HG03280 (cell line): Measurements from ENCODE around the gene MS4A15.
A peak's percentile ranks its signal among the peaks of the same experiment; 100 is the strongest.

ENCODE experiments used
- ATAC-seq: cut with Tn5 transposase; IDR thresholded peaks from one replicate; pipeline ENCODE4 v1.9.1; 2021; ENCODE audit warnings: mild to moderate bottlenecking, moderate library complexity; ENCODE audit not compliant: unreplicated experiment

MS4A15 gene

DNA sequence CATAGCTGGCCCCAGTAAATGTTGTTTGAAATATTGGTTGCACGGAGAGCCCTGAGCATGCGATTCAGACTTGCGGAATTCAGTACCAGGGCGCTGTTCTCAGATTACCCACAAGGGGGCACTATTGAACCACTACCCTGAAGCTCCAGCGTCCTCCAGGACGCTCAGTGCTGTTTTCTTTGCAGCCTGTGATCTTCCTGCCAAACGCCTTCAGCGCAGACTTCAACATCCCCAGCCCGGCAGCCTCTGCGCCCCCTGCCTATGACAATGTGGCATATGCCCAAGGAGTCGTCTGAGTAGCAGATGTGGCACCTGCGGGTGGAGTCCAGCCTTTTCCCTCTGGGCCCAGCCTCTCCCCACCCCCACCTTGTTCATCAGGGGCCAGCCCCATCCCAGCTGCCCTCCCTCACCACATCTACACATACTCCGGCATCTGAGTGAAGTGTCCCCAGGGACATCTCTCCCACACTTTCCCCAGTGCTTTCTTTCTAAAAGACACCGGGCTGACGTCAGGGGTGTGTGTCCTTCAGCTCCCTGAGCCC is 18.8 kb downstream of the MS4A15 start:
- peak; percentile 77 for ATAC-seq

DNA sequence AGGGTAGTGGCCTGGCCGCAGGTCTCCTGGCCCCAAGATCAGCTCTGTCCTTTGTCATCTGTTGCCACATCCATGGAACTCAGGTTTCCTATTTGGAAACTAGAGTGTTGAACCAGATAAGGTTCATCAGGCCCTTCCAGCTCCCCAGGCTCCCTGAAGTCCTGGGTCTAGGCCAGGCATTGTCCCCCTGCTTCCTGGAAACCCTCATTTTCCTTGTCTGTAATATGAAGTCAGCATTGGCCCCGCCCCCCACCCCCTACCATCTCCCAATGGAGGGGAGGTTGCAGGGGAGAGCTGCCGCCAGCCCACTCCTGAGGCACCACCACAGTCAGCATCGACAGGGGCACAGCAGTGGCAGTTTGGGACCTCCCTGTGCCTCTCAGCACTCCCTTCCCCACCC is 19.5 kb downstream of the MS4A15 start:
- ATAC-seq: no peak

DNA sequence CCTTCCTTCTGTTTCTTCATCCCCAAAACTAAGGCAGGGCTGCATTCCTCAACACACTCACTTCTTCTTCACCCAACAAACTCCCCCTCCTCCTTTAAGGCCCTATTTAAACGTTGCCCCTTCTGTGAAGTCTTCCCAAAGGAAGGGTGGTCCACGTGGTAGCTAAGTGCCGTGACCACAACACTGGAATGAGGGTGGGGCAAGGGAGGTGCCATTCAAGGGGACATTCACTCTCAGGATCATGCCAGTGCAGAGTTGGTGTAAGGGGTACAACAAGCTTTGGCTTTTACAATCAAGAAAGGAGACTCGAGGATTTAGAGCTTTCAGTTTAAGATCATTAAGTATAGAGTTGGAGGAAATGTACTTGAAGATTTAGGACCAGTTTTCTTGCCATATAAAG is 20.4 kb downstream of the MS4A15 start:
- no peak for ATAC-seq

DNA sequence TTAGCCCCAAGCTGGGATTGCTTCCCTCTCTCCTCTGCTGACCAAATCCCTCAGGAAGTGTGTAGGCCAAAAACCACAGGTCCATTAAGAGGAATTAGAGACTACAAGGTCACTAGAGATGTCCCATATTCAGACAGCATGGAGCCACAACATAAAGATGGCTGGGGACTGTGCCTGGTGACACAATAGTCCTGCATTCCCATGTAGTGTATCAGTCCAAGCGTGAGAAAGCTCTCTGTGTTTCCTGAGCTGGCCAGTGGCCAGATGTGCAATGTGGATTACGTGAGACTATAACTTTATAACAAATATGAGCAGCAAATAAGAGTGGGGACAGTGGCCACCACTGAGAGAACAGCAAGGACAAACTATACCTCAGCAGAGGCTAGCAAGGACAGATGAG is 20.9 kb downstream of the MS4A15 start:
- no peak for ATAC-seq

DNA sequence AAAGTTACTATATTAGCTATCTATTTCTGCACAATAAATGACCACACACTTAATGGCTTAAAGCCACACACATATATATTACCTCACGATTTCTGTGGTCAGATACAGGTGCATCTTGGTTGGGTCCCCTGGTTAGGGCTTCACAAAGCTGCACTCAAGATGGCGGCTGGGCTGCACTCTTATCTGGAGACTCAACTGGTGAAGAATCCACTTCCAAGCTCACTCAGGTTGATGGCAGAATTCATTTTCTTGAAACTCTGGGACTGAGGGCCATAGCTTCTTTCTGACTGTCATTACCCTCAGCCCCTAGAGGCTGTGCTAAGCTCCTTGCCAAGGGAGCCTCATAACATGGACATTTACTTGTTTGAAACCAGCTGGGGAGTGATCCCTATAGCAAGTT is 23.4 kb downstream of the MS4A15 start:
- no peak for ATAC-seq

DNA sequence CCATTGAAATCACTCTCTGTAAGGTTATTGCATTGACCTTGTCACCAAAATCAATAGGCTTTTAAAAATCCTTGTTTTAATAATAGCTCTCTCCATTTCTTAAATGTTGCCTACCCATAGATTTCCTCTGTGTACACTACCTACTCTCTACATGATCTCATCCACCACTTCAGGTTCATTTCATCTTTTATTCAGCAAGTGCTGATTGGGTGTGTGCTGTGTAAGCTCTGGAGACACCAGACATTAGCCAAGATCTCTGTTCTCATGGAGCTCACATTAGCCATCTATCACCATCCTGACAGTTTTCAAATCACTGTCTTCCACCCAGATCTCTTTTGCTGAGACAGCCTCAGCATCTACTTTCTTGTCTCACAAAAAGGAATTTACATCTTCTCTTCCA is 24.1 kb downstream of the MS4A15 start:
- ATAC-seq: no peak

DNA sequence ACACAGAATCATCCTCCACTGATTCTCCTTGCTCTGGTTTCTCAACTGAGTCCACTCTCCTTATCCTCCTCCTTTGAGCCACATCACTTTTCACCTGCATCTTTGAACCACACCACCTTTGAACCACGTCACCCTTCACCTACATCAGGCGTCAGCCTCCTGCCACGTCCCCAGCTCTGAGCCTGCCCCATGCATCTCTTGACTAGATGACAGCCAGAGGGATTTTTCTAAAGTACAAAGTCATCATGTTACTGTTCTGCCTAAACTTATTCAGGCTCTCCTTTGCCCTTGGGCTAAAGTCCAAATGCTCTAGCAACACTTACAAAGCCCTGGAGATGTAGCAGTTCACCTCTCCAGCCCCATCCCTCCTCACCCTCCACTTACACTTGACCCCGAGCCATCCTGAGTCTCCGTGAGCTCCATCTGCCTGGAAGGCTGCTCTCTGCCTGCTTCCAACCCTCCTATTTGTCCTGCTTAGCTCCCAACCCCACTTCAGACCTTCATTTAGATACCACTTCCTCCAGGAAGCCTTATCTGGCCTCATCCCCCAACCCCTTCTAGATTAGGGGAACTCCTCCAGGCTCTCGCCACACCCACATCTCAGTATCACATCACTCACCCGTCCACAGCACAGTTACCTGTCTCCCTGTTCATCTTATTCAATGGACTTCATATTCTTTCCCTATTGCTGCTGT is 24.8 kb downstream of the MS4A15 start:
- no peak for ATAC-seq

DNA sequence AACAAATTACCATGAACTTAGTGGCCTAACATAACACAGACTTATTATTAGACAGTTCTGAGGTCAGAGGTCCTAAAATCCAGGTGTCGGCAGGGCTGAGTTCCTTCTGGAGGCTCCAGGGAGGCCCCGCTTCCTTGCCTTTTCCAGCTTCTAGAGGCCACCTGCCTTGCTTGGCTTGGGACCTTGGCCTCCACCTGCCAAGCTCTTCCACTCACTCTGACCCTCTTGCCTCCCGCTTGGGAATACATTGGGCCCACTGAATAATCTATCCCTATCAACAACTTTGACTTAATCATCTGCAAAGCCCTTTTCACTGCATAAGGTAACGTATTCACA is 25.3 kb downstream of the MS4A15 start:
- no peak for ATAC-seq

DNA sequence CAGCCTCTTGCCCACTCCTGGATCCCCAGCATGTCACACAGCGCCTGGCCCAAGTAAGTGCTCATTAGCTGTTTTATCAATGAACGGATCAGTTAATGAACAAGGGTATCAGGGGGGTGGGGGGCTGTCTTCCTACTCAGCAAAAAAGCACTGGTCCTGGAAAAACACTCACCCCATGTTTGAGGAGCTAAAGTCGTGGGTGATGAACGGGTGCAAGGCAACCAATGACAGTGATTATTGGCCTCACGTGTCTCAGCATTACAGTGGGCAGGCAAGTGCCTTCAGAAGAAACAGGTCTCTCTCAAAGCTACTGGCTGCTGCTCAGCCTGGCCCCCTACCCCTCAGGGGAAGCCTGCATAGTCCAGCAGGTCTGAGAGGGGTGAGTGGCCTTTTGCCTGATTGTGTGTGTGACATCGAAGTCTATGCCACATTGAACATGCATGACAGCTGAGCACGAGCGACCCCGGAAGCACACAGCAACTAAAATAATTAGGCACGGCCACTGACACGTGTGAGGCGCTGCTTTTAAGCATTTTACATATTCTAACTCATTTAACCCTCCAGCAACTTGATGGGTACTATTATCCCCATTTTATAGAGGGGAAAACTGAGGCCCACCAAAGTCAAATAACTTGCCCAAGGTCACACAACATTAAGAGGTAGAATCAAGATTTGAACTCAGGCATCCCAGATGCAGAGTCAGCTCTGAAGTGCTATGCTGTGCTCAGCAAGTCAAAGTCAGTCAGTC is 25.9 kb downstream of the MS4A15 start:
- no peak for ATAC-seq

DNA sequence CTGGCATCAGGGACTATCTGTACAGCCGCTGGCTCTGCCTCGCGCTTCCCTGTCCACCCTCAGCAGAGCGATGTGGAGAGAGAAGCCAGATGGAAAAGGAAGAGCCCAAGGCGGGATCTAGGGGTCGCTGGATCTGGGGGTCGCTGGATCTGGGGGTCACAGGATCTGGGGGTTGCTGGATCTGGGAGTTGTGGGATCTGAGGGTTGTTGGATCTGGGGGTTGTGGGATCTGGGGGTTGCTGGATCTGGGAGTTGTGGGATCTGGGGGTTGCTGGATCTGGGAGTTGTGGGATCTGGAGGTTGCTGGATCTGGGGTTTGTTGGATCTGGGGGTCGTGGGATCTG is 26.4 kb downstream of the MS4A15 start:
- no peak for ATAC-seq

DNA sequence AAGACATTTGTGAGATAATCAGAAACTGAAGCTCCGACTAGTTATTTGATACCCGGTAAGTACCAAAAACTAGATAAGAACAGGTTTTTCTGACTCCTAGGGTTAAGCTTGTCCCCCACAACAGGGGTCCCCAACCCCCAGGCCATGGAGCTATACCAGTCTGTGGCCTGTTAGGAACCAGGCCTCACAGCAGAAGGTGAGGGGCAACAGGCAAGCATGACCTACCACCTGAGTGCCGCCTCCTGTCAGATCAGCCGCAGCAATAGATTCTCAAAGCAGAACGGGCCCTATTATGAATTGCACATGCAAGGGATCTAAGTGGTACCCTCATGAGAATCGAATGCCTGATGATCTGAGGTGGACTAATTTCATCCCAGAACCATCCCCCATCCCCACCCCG is 27.2 kb downstream of the MS4A15 start:
- ATAC-seq: no peak

DNA sequence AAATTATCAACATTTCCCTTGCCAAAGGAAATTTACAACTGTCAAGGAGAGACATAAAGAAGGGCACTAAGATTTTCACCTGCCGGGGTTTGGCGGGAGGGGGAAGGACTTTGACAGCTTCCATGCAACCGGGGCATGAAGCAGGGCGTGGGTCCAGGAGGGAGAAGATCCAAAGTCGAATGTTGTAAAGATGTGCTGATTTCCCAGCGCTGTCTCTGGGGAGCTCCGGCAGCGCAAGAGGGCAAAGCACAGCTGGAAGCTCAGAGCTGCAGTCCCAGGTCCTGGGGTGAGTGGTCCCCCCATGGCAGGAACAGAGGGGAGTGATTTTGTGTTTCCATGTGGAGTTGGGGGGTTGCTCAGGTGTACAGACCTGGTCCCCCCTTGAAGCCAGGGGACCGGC is 28.5 kb downstream of the MS4A15 start, which contains the start of gene MS4A10:
TSS of gene MS4A10 (plus strand) at position 198 of the 400 bp plus-strand sequence. CDS start 5,003 bp downstream, outside the sequence.
- ATAC-seq: no peak

DNA sequence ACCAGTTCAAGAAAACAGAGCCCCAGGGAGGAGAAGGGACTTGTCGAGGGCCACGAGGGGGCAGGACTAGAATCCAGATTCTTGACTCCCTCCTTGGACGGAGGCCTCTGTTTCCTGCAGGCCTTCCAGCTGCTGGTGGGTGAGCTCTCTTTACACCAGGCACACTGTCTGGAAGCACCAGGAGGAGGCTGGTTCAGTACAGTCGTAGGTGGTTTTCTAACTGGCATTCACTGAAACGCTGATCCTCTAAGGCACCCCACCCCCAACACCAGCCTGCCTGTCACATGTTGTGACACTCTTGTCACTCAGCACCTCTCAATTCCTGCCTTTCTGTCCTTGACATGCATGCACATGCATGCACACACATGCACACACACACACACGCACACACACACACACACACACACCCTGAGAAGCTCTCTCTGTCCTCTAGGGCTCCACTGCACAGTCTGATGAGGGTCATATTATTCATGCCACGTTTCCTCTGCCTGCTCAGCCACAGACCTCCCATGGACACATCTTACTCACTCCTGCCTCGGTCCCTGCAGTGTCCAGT is 29.2 kb downstream of the MS4A15 start:
- ATAC-seq: no peak

DNA sequence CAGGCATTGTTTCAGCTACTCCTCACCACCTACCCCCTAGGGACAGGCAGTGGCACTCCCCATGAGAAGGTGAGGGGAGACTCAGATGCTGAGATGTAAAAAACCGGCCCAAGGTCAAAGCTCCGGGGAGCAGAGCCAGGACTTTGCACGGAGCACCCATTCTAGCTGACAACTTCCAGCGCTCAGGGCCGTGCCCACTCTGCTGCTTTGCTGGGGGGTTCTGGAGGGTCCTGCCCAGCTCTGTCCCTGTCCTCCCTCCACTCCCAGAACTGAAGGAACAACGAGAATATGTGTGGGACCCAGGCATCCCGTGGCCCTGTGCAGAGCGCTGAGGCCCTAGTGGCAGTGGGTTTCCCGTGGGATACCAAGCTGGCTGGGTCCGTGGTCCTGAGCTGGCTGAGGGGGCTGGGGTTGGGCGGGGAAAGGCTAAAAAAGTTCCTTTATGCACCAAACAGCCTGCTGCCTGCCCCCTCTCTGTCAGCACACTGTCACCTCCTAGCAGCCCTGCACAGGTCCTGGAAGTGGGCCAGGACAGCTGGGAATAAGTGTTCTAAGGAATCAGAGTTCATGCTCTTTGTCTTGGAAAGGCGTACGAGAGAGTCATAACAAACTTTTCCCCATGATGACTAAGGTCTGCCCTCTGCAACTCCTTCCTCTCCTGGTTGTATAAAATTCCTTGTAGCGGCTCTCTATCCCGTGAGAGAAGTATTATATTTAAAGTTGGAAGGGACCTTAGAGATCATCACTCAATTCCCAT is 30.3 kb downstream of the MS4A15 start:
- no peak for ATAC-seq

DNA sequence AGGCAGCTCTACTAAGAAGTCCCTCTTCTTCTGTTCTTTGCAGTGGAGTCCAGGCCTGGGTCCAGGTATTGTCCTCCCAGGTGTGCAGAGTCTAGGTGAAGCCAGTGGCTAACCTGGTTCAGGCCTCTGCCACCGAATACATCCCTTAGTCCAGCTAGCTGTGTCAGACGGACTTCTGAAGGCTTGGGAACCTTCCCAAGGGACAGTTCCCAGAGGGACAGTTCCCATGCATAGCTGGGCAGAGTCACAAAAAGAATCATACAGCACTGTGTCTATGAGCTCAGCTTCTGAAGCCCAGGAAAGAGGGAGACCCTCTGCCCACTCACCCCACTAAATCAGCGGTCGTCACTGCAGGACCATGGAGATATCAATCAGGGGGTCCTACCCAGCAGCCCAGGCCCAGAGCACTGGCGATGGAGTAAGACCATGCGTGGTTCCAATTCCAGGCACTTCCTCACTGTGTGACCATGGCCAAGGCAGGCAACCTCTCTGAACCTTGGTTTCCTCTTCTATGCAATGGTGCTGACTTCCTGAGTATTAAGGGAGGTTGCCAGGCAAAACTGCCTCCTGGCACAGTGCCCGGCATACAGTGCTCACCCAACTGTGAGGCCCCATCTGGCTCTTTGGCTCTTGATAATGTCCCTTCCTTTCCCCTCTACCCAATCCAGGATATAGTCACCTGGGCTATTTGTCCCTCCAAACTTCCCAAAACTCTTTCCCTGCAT is 31.9 kb downstream of the MS4A15 start:
- no peak for ATAC-seq

DNA sequence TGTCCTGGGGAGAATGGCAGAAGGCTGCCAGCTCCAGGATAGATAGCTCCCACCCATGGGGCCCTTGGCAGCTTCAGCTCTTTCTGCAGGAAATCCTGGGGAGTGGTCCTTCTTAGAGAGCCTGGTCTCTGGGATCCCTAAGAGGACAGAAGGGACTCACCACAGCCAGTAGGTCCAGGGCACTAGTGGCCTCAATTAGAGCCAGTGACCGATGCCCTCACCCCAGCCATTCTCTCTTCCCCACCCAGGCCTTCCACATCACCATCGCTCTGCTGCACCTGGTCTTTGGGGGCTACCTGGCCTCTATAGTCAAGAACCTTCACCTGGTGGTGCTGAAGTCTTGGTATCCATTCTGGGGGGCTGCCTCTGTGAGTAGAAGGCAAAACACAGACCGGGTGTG is 34.1 kb downstream of the MS4A15 start:
- ATAC-seq: no peak

DNA sequence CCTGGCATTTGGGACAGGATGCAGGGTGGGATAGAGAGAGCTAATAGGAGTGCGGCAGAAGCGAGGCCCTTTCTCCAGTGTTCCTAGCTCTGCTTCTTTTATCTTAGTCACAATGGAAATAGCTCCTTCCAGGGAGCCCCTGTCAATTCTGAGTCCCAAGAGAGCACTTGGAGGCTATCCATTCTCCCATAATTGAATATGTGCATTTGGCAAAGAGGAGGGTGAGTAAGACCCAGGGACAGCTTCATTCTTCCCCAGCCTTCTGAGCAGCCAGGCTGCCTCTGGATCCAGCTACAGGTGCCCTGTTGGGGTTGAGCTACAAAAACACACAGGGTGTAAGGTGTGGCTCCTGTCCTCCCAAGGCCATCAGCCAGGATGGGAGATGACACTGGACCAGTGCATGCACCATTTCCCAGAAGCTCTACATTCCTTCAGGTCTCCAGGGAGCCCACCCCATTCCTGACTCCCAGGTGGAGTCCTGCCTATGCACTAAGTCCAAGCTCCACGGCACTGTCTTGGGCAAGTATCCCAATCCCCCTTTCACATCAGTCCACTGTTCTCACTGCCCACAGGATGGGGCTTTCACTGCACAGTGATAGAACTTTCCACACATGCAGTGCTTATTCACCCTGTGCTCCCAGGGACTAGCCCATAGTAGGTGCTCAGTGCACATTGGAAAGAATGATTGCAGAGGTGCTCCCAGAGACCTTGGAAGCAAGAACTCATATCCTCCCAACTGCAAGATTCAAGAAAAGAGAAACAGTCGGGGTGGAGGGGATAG is 34.7 kb downstream of the MS4A15 start:
- no peak for ATAC-seq

DNA sequence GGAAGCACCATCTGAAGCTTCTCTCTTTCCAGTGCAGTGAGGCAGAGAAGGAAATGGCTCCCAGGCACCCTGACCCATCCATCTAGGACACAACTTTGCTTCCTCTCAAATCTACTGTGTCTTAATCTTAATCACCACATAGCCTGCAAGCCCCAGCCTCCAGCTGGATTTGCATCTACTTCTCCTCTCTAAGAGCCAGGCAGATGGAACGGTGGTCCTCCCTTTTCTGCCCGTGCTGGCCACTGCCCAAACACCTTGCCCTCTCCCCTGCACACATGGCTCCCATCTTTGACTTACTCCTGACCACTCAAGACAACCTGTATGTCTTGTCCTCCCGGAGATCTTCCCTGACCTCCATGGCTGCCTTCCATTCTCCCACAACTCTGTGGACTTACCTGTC is 35.9 kb downstream of the MS4A15 start:
- no peak for ATAC-seq

DNA sequence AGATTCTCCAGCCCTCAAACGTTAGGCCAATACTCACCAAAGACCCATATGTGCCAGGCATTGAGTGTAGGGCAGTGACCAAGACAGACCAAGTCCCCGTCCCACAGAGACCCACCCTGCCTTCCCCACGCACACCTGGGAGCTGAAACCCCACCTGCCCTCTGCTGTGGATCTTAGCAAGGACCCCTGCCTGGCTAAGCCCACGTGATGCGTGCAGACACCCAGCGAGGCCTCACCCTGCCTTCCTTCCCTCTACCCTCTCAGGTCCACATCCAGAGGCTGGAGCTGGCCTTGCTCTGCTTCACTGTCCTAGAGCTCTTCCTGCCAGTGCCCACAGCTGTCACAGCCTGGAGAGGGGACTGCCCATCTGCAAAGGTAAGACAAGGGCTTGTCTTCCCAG is 38.6 kb downstream of the MS4A15 start:
- ATAC-seq: no peak
